Activated B cell treated with CpG ODN at 0.5 μM for 24 hours (primary cell): ENCODE results near the gene KANTR. TPM values are rescaled to one million over a fixed set of nuclear protein-coding genes. Genes with fewer than 3 reads are reported as not detected.

ENCODE experiments used
- ATAC-seq: fragments of 200-7000 bp; cut with Tn5 transposase; one replicate; pipeline ENCODE4 v1.10.0; 2021; ENCODE audit warnings: low read depth, mild to moderate bottlenecking, moderate library complexity
- CTCF ChIA-PET: fragments of 350-600 bp; sonication (Branson Sonifier 250); formaldehyde crosslinking; loops from one replicate; lab custom pipeline; 2021; ENCODE audit warnings: antibody characterized with exemption; lab: Charles Lee
- POLR2A ChIA-PET: fragments of 350-600 bp; sonication (Branson Sonifier 250); formaldehyde crosslinking; loops from one replicate; lab custom pipeline; 2021; ENCODE audit warnings: antibody characterized with exemption; lab: Charles Lee
- DNase-seq: peaks from one replicate; pipeline ENCODE4 v3.0.0; 2022
- H3K27ac Mint-ChIP-seq: one replicate; pipeline ENCODE4 v1.8.0; 2020; ENCODE audit warnings: mixed read lengths
- H3K27me3 Mint-ChIP-seq: one replicate; pipeline ENCODE4 v1.8.0; 2021; ENCODE audit warnings: mixed read lengths
- H3K36me3 Mint-ChIP-seq: one replicate; pipeline ENCODE4 v1.8.0; 2021; ENCODE audit warnings: low read depth, mixed read lengths
- H3K4me1 Mint-ChIP-seq: one replicate; pipeline ENCODE4 v1.8.0; 2021; ENCODE audit warnings: mixed read lengths
- H3K4me3 Mint-ChIP-seq: one replicate; pipeline ENCODE4 v1.8.0; 2020; ENCODE audit warnings: mild to moderate bottlenecking, mixed read lengths
- H3K9me3 Mint-ChIP-seq: one replicate; pipeline ENCODE4 v1.8.0; 2020; ENCODE audit warnings: mixed read lengths
- intact Hi-C: fragments of 100-400 bp; cut with micrococcal nuclease; formaldehyde crosslinking; loops from one replicate; pipeline ENCODE4 v1.15.1; 2024
- total RNA-seq: library from RNA; stranded (reverse); gene quantifications from 2 replicates; pipeline ENCODE4 v1.2.3, GENCODE V29; 2022
- TF ChIP-seq, protein P1 (sequence below): fragments of 200-600 bp; IDR thresholded peaks from one replicate; pipeline ENCODE4 v1.8.0; 2022; ENCODE audit warnings: antibody characterized with exemption, mild to moderate bottlenecking

KANTR gene
- total RNA-seq, 1 donor from 2014 or later, result 12.0 TPM

DNA sequence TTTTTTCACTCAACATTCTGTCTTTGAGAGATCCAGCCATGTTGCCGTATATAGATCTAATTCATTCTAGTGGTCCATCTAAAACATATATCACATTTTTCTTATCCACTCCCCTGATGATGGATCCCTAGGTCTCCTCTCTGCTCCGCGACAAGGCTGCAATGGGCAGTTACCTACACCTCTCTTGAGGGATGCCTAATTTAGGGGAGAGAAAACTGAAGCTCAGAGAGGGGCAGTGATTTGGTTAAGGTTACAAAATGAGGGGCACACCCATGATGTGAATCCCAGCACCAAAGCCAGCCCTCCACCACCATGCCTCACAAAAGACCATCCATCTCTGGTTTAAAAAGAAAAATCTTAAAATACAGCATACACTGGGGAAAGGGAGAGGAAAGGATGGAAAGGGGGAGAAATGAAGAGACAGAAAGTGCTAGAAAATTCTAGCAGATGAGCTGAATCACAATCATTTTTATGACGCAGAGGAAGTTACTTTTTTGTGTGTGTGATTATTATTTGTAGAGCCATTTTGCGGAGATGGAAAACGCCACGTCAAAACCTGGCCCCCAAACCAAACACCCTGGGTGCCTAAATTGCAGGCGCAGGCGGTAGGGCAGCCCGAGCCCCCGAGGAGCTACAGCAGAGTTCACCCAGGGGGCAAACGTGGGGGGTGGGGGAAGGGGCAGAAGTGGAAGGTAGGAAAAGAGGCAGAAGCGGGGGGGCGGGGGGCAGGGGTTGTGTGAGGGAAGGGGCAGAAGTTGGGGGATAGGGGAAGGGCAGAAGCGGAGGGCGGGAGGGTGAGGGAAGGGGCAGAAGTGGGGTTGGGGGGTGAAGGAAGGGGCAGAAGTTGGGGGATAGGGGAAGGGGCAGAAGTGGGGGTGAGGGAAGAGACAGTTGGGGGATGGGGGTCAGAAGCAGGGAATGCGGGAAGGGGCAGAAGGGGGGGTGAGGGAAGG is 13.0 kb upstream of the KANTR start:
- Mint-ChIP-seq H3K4me3 (peak overlapping the region; percentile 82), H3K4me1 (peaks cover 27% of the 10 kb centered on the region), H3K27me3 (no peaks in the 10 kb centered on the region), H3K9me3 (no peaks in the 10 kb centered on the region), H3K36me3 (peaks cover 24% of the 10 kb centered on the region), H3K27ac (peak overlapping the region; percentile 93)
- ChIA-PET CTCF (no interaction called here), POLR2A (interaction anchor here (0.6 to 2.8 kb wide), 6 partner anchors 8 to 602 kb away, joined by 4 to 21 read pairs (median 13); partner anchors contain the start of gene KDM5C)
- intact Hi-C loops, result loop anchor here (5.0 to 10.0 kb wide), 5 partner anchors 146 to 1726 kb away; partner anchors contain the start of genes HUWE1, KDM5C, MAGED2 and PHF8
- TF ChIP-seq, protein P1, sequence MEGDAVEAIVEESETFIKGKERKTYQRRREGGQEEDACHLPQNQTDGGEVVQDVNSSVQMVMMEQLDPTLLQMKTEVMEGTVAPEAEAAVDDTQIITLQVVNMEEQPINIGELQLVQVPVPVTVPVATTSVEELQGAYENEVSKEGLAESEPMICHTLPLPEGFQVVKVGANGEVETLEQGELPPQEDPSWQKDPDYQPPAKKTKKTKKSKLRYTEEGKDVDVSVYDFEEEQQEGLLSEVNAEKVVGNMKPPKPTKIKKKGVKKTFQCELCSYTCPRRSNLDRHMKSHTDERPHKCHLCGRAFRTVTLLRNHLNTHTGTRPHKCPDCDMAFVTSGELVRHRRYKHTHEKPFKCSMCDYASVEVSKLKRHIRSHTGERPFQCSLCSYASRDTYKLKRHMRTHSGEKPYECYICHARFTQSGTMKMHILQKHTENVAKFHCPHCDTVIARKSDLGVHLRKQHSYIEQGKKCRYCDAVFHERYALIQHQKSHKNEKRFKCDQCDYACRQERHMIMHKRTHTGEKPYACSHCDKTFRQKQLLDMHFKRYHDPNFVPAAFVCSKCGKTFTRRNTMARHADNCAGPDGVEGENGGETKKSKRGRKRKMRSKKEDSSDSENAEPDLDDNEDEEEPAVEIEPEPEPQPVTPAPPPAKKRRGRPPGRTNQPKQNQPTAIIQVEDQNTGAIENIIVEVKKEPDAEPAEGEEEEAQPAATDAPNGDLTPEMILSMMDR, result no peak
- DNase-seq (no peak), ATAC-seq (no peak)

DNA sequence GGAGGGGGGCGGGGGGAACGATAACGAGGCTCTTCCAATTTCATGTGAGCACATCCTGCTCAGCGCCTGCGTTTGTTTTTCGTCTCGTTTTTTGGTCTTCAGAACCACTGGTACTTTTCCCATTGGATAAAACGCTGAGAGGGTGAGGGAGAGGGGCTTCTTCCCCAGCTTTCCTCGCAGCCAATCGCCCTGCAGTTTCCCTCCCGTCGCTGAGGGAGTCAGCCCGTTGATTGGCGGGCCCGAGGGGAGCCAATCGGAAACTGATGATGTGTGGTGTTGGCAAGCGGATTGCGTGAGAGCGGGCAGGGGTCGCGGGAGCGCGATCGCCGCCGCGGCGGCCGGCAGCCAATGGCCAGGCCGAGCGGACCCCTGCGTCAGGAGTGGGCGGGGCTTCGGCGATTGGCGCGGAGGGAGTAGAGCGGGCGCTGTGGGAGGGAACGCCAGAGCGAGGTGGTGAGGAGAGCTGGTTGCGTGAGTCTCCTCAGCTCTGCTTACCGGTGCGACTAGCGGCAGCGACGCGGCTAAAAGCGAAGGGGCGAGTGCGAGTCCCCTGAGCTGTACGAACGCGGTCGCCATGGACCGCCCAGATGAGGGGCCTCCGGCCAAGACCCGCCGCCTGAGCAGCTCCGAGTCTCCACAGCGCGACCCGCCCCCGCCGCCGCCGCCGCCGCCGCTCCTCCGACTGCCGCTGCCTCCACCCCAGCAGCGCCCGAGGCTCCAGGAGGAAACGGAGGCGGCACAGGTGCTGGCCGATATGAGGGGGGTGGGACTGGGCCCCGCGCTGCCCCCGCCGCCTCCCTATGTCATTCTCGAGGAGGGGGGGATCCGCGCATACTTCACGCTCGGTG is 11.8 kb upstream of the KANTR start, which contains the start of gene TSPYL2:
TSPYL2 (plus strand) TSS at position 443 of the 848 bp plus-strand sequence; CDS start at position 575, 132 bp downstream.
- intact Hi-C loops, result loop anchor here (1.0 to 10.0 kb wide), 7 partner anchors 11 to 1725 kb away; partner anchors contain the start of genes HUWE1, KDM5C, MAGED2 and PHF8
- Mint-ChIP-seq H3K9me3 (no peaks in the 10 kb centered on the region), H3K27me3 (no peaks in the 10 kb centered on the region), H3K4me1 (peaks cover 27% of the 10 kb centered on the region), H3K27ac (peak within 1 kb of the TSS; percentile 98), H3K36me3 (peaks cover 31% of the 10 kb centered on the region), H3K4me3 (peak within 1 kb of the TSS; percentile 91)
- CTCF ChIA-PET, result interaction anchor here (1.0 kb wide), 1 partner anchor 10 kb away, joined by 6 read pairs; no protein-coding TSS in a partner anchor
- ATAC-seq, result peak; percentile 92
- DNase-seq, result peak; percentile 85
- TF ChIP-seq, protein P1, result no peak
- POLR2A ChIA-PET, result interaction anchor here (0.6 to 2.8 kb wide), 14 partner anchors 9 to 1448 kb away, joined by 3 to 21 read pairs (median 6); partner anchors contain the start of genes GNL3L, KANTR and KDM5C

DNA sequence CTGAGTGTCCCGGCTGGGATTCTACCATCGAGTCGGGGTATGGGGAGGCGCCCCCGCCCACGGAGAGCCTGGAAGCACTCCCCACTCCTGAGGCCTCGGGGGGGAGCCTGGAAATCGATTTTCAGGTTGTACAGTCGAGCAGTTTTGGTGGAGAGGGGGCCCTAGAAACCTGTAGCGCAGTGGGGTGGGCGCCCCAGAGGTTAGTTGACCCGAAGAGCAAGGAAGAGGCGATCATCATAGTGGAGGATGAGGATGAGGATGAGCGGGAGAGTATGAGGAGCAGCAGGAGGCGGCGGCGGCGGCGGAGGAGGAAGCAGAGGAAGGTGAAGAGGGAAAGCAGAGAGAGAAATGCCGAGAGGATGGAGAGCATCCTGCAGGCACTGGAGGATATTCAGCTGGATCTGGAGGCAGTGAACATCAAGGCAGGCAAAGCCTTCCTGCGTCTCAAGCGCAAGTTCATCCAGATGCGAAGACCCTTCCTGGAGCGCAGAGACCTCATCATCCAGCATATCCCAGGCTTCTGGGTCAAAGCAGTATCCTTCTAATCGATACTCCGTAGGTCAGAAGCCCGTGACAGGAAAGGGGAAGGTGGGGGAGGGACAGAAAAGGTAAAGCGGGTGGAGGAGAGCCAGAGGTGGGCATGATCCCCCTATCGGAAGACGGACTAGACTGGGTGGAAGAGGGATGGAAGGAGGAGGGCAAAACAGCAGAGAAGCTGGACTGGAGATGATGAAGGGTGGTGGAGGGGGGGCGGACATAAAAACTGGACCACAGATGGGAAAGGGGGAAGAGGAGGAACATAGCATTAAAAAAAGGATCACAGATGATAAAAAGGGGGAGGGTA is 10.9 kb upstream of the KANTR start:
- H3K36me3 Mint-ChIP-seq, result peaks cover 33% of the 10 kb centered on the region
- TF ChIP-seq, protein P1, result no peak
- no peaks in the 10 kb centered on the region for H3K27me3 Mint-ChIP-seq
- intact Hi-C loops, result loop anchor here (1.0 to 10.0 kb wide), 7 partner anchors 10 to 1724 kb away; partner anchors contain the start of genes HUWE1, KDM5C, MAGED2 and PHF8
- no peak for DNase-seq
- peaks cover 33% of the 10 kb centered on the region for H3K4me1 Mint-ChIP-seq
- peak overlapping the region; percentile 98 for H3K27ac Mint-ChIP-seq
- ChIA-PET CTCF (interaction anchor here (1.0 kb wide), 1 partner anchor 11 kb away, joined by 6 read pairs; no protein-coding TSS in a partner anchor), POLR2A (interaction anchor here (0.6 to 2.8 kb wide), 10 partner anchors 9 to 1447 kb away, joined by 3 to 21 read pairs (median 7); partner anchors contain the start of genes GNL3L, KANTR and KDM5C)
- peak overlapping the region; percentile 91 for H3K4me3 Mint-ChIP-seq
- no peak for ATAC-seq
- no peaks in the 10 kb centered on the region for H3K9me3 Mint-ChIP-seq

DNA sequence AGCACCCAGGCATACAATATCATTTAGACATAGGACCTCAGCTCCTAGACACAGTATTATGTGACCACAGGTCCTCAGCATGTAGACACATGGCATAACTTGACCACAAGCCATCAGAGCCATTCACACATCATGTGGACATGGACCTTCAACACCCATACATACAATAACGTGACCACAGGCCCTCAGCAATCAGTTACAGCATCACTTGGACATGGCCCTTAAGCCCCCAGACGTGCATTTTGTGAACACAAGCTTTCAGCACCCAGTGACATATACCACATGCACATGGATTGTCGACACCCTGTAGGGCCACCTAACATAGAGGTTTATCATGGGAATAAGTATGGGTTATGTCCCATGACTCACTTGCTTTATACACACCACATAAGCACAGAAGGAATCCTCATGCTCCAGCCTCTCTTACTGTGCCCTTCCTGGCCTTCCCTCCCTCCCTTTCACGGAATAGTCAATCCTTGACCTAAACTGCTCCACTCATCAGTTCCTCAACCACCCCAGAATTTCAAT is 9.8 kb upstream of the KANTR start:
- no peaks in the 10 kb centered on the region for H3K27me3 Mint-ChIP-seq
- H3K9me3 Mint-ChIP-seq, result no peaks in the 10 kb centered on the region
- DNase-seq, result no peak
- H3K4me3 Mint-ChIP-seq, result no peak overlapping the region
- TF ChIP-seq, protein P1, result no peak
- peak overlapping the region; percentile 98 for H3K27ac Mint-ChIP-seq
- ChIA-PET POLR2A (interaction anchor here (2.8 kb wide), 1 partner anchor 88 kb away, joined by 21 read pairs; no protein-coding TSS in a partner anchor), CTCF (no interaction called here)
- peaks cover 43% of the 10 kb centered on the region for H3K4me1 Mint-ChIP-seq
- intact Hi-C loops, result loop anchor here (5.0 to 10.0 kb wide), 5 partner anchors 143 to 1723 kb away; partner anchors contain the start of genes HUWE1, KDM5C, MAGED2 and PHF8
- peaks cover 37% of the 10 kb centered on the region for H3K36me3 Mint-ChIP-seq
- ATAC-seq, result no peak
